Kidney glomerular epithelial cell (primary cell): ENCODE results near the gene AGBL4.

Experiments used
- DNase-seq: peaks from one replicate; lab custom pipeline; 2025; lab: John Stamatoyannopoulos, UW

Gene AGBL4

DNA sequence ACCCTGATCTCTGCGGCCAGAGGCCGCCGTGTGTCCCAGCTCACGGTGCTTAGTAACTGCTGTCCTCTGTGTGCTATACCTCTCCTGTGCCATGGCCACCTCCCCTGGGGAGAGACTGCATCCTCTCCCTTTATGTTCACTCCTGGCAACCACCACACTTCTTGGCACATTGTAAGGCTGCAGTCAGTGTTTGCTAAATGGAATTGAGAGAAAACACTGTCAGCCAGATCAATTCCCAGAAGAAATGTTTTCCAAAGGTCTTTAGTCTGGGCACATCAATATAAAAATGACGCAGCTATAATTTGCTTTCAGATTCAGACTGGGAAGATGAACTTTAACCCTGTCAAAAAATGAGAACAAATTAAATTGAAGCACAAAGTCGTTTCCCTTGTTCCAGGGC is 1343.9 kb downstream of the AGBL4 start:
- DNase-seq, result no peak

DNA sequence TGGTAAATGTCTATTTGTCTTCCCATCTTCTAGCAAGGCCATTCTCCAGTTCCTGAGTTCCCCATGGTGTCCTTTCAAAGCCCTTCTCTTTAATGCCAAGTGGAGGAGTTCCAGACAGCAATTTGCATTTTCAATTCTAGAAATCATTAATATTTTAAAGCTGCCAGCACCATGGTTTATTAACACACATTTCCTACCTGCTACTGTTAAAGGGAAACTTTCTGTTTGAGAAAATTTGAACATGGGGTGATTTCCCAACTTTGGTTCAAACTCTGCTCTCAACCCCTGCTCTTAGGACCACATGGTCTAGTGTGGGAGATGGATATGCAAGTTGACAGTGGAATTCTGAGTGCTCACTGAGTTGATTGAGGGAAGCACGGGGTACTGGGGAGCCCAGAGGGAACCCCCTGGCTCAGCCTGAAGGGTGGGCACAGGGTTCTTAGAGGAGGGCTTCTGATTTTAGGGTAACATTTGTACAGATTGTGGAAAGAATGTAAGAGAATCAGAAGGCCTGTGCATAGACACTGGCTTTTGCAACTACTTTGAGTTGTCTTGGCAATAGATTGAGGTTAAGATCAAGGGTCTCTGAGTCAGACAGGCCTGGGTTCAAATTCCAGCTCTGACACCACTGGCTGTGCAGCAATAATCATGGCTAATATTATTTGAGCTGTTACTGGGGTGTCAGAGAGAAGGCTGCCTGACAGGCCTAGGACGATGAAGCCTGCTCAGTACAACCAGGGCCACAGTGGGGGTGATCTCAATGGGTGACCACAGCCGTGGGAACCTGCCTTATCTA is 1344.8 kb downstream of the AGBL4 start:
- no peak for DNase-seq

DNA sequence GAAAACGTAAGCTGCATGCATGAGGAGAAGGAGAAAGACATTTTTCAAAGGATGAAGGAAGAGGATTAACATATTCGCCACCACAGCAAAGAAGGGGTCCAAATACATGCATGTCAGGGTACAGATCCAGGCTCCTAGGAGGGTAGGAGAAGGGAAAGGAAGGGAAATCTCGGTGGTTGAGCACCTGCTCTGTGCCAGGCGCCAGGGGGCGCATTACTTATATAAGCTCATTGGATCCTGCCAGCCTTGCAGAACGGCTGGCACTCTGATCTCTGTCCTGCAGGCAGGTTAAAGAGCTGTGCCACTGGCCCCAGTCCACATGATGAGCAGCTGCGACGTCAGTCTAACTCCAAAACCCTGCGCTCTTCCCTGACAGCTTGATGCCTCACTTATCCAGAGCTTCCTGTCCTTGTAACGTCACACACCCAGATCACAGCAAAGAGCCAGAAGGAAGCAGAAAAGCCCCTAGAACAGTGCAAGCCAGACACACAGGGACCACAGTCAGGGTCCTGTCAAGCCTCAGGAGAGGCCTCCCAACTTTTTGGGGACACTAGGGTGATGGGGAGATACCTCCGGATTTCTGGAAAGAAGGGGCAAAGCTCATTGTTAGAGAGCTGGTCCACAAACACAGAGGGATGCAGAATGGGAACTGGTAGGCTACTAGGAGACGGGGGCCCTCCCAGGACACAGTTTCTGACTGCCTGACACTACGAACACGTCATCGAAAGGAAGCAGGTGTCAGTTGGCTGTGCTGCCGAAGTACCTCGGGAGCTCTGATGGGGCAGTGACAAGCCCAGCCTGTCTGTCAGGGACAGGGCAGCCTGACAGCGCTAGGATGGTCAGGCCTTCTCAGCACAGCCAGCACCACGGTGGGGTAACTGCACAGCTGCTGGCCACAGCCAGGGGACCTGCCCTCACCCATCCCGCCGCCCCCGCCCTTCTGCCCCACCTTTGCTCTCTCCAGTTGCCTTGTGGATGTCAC is 1346.2 kb downstream of the AGBL4 start:
- DNase-seq, result peak; percentile 64

DNA sequence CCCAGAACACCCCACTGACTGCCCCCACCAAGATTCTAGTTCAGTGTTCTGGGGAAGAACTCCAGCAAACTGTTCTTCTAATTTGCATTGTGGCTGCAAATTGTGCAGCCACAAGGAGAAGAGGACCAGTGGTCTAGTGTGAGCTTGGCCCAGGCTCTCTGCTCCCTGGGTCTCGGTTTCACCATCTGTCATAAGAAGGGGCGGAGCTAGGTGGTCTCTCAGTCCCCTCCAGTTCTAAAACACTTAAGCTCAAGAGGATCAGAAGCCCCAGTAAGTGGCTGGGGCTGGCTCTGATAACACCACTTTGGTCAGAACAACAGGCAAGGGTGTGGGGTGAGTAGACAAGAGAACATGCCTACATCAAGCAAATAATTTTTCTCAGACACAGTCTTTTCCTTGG is 1346.9 kb downstream of the AGBL4 start:
- no peak for DNase-seq

DNA sequence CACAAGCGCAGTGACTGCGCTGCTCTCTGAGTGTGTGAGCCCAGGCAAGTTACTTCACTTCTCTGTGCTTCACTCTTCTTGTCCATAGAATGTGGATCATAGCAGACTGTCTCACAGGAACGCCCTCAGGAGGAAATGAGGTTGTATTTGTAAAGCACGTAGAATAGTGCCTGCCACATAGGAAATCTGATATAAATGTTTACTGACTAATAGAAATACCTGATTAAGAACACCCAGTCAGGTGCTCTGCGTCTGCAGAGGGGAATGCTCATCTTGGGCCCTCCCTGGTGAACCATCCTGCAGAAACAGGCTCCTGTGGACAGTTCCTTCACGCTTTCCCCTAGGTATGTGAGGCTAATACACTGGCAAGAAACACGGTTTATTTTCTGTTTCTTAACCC is 1347.4 kb downstream of the AGBL4 start:
- no peak for DNase-seq

DNA sequence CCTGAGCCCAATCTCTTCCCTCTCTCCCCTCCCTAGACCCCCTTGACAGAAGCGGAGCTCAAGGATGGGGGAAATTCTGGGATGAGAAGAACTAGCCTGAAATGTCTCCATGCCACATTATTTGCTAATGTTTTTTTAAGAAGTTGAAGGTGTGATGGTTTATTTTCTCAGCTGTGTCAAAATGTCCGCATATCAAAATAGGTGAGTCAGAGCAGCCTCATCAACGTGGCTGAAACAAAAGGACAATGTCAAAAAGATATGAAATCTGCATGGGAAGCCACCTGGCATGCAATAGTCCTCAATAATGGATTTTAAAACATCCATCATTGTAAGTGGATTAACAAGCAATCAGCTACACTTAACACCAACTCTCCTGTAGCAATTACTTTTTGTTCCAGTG is 1348.5 kb downstream of the AGBL4 start:
- peak; percentile 5 for DNase-seq

DNA sequence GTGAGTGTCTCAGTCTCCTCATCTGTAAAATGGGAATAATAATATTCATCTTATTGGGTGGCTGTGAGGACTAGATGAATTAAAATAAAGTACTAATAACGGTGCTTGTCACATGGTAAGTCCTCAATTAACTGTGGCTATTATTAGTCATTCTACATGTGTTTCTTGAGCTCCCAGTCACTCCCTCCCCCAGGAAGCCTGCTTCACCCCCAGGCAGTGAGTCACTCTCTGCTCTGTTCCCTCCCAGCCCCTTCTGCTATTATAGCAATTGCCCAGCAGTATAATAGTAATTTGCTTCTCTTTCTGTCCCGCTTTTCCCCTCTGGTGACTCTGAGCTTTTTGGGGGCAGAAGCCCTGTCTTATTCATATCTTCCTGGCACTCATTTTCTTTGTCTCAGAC is 1349.1 kb downstream of the AGBL4 start:
- DNase-seq, result peak; percentile 61

DNA sequence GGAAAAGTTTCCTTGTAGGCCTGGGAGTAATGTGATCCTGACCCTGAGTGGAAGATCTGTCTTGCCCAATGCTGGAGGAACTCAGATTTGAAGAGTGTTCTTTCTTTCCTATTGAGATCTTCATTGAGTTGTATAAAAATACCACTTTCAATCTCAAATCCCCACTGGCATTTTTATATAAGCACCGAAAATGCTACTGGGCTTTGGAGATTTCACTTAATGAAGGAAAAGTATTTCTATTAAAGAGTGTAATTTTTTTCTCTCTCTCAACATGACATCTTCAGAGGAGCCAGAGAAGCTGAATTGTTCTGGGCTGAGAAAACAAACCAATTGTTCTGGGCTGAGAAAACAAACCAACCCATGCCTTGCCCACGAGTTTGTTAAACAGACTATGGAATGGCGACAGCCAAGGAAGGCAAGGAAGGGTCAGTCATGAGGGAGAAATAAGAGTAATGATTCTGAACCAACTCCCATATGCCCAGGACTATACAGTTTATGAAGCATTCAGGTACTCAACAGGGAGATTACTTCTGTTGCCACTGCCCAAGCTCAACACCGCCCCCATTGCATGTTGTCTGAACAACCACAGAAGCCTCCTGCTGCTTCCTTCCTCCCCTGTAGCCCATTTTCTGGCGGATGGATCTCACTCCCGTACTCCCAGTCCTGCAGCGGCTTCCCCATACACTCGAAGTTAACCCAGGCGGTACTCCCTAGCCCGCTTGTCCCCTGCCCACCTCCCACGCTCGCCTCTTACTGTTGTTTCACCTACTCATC is 1350.2 kb downstream of the AGBL4 start:
- no peak for DNase-seq

DNA sequence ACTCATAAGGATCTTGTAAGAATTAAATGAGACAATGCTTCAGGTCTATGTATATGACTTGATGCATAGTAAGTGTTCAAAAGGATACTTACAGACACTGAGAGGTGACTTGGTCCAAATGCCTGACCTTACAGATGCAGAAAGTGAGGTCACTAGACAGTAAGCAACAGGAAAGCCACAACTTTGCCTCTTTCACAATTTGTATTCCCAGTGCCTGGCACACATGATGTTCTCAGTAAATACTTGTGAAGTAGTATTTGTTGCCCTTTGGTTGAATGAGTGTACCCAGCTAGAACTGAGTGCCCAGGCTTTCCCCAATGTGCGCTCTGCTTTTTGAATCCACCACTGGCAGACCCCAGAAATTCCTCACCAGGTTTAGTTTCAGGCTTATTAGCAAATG is 1352.2 kb downstream of the AGBL4 start:
- no peak for DNase-seq

DNA sequence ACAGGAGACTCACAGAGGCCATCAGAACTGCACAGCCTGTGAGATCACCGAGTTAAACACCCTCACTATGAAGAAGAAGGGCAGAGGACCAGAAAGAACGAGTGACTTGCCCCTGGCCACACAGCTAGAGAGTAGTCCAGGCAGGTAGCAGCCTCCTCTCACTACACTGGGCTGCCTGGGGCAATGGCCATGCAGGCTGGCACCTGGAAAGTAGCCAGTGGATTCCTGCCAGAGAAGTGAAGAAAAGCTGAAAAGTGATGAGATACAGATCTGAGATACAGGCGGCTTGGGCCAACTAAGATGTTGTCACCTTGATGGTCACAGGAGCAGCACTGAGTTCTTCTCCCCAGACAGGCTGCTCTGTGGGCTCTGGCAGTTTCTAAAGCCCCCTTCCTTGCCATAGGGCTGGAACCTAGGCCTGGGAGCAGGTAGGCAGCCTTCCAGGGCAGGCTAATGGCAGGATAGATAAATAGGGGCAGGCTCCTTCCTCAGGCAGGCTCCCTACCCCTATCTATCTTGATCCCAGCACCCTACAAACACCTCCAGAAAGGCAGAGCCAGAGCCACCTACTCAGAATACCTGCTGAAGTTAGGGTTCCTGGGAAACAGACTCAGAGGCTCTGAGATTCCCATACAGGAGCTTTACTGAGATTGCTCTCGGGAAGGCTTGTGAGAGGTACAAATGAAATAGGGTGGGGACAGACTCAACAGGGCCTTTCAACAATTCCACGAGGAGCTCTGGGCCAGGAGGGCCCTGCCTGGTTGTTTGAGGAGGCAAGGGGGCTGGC is 1353.3 kb downstream of the AGBL4 start:
- no peak for DNase-seq

DNA sequence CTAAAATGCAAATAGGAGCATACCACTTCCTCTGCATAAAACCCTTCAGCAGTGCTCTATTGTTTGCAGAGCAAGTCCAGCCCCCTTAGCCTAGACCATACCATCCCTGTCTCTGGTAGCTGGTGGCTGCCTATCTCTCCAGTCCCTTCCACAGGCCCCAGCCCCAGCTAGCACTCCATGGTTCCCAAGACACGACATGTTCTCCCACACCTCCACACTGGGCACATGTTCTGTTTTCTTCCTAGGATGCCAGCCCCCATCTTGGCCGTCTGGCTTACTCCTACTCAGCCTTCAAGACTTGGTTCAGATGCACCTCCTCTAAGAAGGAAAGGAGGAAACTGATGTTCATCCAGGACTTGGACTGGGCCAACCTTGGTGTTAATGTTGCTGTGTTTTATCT is 1355.4 kb downstream of the AGBL4 start:
- DNase-seq, result no peak

DNA sequence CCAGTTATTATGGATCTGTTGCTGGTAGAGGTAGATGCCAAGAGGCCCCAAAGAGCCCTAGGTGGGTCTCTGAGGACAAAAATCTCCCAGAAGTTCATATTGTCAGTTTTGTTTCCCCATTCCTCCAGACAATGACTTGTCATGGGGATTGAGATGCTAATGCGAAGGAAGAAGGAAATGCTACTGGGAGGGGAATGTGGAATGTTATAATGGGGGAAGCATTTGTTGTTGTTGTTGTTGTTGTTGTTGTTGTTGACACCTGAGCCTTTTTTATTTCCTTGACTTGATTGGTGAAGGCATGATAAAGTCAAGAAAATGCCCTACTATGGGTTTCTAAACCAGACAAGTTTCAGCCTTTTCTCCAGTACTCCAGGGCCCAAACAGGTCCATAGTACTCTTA is 1356.0 kb downstream of the AGBL4 start:
- no peak for DNase-seq

DNA sequence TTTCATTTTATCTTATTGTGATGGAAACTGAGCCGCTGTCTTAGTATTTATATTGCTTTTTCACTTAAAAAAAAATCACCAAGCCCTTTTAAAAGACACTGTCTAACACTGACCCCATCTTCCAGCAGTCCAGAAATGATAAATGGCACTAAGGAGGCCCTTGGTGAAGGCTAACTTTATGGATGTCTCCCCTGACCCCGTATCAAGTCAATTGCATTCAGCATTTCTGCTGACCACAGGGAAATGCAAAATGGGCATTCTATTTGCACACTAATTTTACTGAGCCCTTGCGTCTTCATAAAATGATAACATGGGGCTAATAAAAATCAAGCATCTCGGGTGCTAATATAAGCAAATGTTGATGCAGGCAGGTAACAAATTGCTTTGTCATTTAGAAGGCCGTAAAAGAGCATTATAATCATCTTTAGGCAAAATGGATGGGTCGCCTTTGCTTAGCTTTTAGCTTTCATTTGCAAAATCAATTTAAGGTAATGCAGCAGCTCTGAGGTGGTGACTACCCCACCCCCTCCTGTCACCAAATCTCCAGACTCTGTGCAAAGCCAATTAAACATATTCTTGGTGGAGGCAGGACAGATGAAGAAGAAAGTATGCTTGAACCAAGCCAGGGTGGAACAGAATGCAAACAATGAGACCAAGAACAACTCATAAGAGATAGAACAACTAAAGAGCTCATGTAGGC is 1357.9 kb downstream of the AGBL4 start:
- DNase-seq, result no peak

DNA sequence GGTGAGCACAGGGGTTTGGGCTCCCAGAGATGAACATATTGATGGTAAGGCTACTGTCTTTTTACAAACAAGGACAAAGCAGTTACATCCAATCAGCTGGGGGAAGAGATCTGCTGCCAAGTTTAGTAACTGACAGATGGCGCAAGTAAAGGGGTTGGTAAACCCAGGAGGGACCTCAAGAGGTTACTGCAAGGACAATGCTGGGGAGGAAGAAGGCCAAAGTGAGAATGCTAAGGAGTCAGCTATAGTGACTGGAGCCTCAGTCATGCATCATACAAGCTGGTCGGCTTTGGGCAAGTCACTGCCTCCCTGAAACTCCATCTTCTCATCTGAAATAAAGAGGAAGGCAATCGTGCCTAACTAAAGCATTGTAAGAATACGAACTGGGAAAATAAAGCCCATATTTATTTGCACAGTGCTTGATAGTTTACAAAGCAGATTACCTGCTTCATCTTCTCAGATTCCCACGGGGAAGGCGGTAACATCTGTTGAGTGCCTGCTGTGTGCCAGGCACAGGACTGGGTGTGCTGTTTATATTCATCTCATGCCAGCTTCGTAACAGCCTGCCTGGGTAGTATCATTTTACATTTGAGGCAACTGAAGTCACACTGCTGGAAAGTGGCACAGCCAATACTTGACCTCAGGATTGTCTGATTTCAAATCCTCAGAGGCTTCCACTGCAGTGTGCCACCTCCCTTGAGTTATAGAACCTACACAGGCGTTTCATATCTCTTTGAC is 1361.9 kb downstream of the AGBL4 start:
- DNase-seq, result no peak

DNA sequence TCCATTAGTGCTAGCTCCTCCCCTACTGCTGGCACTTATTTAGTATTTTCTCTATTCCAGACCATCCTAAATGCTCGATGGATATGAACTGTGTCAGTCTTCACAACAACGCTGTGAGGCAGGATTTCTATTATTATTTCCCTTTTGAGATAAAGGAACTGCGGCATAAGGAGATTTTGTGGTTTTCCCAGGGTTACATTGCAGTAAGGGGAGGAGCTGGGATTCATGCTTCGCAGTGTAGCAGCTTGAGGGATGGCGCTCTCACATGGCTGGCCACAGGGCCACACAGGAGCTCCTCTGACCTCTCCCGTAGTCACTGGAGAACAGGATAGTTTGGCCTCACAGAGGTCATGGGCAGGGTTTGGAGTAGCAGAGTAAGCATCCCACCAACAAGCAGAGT is 1364.0 kb downstream of the AGBL4 start:
- no peak for DNase-seq

DNA sequence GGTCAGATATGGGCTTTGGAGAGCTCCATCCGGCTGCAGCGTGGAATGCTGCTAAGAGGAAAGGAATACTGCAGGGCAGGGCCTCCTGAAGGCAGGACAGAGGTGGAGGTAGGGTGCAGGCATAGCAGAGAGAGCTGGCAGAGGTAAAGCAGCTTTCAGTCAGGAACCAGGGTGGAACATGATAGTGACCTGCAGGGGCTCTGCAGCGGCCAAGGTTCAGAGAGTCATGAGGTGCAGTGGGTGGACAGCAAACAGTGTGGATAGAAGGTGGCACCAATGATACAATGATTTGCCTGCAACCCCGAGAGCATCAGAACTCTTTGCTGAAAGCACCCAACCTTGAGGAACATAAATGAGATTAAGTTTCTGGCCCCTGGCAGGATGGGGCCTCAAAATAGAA is 1366.3 kb downstream of the AGBL4 start:
- DNase-seq, result no peak

DNA sequence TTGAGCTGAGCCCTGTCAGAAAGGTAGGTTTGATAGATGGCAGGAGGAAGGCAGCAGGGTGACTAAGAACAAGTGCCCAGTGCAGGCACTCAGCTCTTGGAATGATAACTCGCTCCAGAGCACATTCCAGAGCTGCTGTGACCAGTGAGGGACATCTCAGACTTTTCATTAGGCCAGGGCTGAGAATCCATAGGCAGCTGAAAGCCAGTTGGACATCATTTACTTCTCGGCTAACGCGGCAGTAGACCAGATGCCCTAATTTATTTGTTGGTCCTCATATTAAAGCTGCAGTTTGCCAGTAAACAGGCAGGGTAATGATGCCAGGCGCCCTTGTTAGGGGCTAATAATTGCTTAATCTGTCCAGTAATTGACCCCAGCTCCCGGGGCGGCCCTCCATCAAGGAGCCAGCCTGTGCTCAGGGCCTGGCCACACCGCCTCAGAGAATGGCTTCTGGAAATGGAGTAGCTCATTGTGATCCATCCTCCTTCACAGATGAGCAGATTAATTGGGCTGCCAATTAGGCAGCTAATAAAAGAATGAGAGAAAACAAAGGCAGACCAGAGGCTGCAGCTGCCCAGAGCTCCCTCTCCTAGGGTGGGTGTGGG is 1369.0 kb downstream of the AGBL4 start:
- no peak for DNase-seq

DNA sequence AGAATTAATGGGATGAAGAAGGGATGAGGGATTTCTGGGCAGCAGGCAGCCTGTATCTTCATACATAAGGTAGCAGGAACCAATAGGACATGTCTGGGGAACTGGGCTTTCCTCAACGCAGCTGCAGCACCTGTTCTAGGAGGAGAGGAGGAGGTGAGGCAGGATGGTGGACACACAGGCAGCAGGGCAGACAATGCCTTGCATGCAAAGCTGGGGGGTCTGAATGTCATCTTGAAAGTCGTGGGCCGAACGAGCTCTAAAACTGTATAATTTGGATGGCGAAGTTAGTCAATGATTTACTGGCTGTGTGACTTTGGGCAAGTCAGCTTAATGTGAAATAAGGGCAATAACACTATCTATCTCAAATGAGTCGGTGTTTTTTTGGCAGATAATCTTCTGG is 1371.4 kb downstream of the AGBL4 start:
- no peak for DNase-seq

DNA sequence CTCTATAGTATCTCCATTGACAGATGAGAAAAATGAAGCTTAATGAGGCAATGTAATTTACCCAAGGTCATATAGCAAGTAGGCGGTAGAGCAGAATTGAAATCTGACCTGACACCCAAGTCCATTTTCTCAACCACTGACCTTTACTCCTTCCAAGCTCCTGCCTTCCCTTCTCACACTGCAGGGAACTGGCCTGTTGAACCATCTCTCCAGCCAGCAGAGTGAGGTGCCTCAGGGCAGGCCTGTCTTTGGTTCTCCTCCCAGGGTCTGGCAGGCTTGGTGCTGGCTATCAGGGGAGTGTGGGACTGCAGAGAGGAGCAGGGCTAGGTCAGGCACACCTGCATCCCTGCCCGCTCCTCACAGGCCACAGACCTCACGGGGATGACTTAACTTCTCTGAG is 1373.9 kb downstream of the AGBL4 start:
- DNase-seq, result no peak

DNA sequence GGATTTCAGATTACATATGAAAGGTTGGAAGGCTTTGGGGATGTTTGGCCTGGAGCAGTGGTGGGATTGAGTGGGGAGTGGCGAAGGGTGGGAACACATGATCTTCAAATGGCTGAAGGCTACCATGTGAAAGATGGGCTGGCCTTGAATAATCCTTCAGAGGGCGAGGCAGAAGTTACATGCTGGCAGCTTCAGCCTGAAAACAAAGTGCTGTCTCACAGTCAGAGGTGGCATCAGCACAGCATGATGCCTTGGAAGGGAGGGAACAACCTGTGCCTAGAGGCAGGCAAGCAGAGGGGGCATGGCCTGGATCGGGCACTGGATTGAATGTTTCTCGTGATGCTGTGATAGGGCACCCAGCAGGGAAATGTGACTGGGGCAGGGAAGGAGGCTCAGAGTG is 1377.9 kb downstream of the AGBL4 start:
- no peak for DNase-seq
